HG03039 (cell line): ENCODE data around the gene SPOCK2.

Source experiments
- ATAC-seq: cut with Tn5 transposase; IDR thresholded peaks from one replicate; pipeline ENCODE4 v1.9.1; 2021; ENCODE audit warnings: mild to moderate bottlenecking, moderate library complexity; ENCODE audit not compliant: unreplicated experiment

Gene SPOCK2

DNA sequence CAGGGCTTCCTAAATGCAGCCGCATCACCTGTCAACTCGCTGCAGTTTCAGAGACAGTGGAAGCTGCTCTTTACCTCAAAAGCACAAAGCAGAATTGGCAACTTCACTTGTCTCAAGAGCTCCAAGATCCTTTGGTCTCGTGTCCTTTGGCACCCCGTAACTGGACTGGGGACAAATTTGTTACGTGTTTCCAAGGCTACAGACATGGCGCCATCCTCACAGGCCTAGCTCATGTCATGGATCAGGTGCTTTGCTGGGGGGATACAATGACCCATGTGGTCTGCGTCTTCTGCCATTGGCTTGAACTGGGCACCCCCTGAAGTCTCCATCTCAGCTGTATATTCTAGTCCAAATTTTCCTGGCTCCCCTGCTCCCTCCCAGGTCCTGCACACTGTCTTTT lies 75.6 kb downstream of the SPOCK2 start:
- no peak for ATAC-seq

DNA sequence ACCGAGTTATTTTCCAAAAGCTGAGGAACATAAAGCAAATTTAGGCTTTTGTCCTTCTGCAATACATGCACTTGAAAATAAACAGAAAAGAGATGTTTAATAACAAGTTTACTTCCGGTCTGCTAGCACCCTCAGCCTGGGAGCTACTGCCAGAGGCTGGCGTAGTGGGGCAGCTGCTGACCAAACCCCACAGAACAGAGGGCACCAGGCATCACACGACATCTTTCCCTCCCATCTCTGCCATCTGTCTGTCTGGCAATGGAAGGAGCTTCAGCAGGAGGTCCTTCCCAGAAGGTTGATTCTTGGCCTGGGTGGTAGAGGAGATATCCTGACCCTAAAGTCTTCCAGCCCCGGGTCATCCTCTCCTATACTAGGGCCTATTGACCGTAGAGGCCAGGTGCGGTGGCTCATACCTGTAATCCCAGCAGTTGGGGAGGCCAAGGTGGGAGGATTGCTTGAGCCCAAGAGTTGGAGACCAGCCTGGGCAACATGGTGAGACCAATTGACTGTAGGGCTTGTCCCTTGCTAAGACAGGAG lies 76.3 kb downstream of the SPOCK2 start:
- ATAC-seq: no peak

DNA sequence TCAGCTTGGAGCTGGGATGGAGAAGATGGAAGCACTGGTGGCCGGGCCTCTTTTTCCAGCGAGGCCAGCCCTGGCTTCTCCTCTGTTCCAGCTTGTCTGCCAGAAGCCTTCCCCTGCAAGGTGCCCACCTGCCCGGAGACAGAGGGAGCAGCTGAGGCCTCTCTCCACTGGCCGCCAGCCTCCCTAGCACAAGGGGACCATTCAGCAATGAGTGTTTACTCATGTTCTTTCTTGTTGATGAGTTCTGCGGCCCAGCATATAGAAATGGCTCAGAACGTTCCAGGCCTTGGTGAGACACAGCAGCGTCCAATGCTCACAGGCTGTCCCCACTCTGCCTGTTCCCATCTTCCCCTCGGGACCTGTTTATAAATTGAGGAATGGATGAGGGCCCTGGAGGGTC lies 76.9 kb downstream of the SPOCK2 start:
- ATAC-seq: no peak

DNA sequence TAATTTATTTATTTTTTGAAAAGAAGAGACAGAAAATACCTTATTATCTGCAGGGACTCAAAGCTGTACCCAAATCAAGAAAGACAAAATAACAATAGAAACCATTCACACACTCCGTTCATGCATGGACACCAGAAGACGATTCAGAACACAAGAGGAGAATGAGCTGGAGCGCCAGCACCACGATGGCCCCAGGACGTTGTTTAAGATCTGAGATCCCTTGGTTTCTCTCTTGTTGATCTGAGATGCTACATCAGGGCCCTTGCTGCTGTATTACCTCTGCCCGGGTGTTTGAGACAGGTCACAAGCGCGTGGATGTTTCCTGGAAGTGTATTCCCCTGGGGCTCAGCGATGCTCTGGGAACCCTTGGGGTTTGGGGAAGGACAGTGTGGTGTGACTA lies 77.3 kb downstream of the SPOCK2 start:
- no peak for ATAC-seq

DNA sequence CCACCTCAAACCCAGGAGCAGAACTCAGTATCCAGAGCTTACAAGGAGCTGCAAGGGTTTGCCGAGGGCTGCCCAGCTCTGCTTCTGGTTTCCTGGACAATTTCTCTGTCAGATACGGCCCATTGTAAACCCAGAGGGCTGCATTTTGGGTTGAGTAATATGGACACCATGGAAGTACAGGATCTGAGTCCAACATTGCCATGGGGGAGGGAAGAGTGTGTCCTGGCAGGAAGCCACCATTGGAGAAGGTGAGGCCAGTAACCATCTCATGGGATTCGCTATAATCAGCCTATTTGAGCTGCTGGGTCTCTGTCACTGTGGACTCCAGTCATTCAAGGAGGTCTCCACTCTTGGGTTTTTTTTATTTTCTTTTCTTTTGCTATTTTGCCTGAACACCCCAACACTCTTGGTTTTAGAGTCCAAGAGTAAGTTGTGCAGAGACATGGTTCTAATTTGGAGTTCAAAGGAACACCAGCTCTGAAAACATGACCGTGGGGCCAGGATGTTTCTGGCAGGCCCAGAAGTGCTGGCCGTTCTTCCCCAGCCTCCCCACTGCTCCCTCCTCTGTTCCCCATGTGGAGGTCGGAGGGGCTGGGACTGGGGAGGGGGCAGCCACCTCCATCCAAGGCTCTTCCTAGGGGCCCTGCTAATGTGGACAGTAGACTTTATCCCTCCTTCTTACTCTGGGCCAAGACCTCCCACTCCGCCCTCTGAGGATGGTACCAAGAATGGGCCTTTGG lies 77.9 kb downstream of the SPOCK2 start:
- ATAC-seq: no peak

DNA sequence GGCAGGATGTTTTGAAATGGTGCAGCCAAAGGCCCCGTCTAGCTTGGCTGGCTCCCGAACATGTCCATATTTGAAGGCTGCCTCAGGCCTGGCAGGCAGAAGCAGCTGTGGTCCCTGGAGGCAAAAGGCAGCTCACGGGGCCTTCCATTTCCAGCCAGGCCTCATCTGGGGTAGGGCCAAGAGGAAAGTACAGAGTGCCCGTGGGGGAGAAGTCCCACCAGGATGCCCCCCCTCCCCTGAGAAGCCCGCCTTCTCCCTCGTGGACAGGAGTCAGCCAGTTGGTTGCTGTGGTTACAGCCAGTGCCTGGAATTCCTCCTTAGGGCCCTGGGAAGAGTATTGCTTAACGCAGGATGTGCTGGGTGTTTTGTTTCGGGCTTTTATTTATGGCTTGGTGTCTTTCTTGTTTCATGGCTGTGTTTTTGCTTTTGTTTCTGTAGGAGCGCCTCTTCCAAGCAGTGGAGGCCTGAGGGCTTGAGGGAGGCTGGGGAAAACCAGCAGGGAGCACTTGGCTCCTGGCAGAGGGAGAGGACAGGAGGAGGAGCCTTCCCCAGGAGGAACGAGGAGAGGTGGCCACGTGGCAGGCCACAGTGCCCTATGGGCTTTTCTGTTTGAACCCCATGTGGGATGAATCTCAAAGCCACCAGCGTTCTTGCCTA lies 78.8 kb downstream of the SPOCK2 start:
- no peak for ATAC-seq

DNA sequence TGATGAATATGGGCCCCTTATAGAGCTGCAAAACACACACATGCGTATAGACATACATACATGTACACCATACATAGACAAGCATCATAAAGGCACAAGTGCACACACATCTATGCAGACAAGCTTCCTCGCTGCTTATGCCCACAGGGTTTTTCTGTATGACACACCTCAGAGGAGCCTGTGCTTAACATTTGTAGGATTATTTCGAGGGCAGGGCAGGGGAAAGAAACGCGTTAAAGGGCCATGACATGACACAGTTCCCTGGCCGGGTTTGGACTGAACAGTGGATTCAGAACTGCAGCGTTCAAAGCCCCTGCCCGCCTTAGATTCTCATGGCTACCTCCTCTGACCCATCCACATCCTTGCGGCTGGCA lies 79.3 kb downstream of the SPOCK2 start:
- no peak for ATAC-seq
